Stimulated activated CD4-positive, alpha-beta T cell treated with anti-CD3 and anti-CD28 coated beads, TNF-alpha, amount 100 ng/mL, for 48 hours (primary cell): ENCODE results near the gene SEMA4A.
A peak's percentile ranks its signal among the peaks of the same experiment; 100 is the strongest.
"Not testable (repeated sequence)": the region's sequence is repeated elsewhere in the genome, so short reads cannot be mapped to it uniquely, and the experiment has no call there.

Source experiments
- DNase-seq, 3 donors: peaks; one replicate each; pipeline ENCODE4 v3.0.0-alpha.2; 2020; ENCODE audit warnings: low read depth in 3 of 3

SEMA4A gene

GRCh38 chr1:156119503-156120209, 33.7 kb upstream of the SEMA4A start:
- no peak for DNase-seq

GRCh38 chr1:156120318-156120717, 33.1 kb upstream of the SEMA4A start:
- DNase-seq: no peak

- DNase-seq: not testable (repeated sequence)
Observed at GRCh38 chr1:156121005-156121404, 32.4 kb upstream of the SEMA4A start.

GRCh38 chr1:156121457-156121856, 31.9 kb upstream of the SEMA4A start:
- DNase-seq: no peak

GRCh38 chr1:156122086-156122485, 31.3 kb upstream of the SEMA4A start:
- no peak for DNase-seq

- no peak for DNase-seq
Observed at GRCh38 chr1:156122519-156123355, 30.6 kb upstream of the SEMA4A start.

- DNase-seq: peak in 1 of 3 donors; percentile 39
Observed at GRCh38 chr1:156123356-156124196, 29.8 kb upstream of the SEMA4A start.

- DNase-seq: no peak
Observed at GRCh38 chr1:156124557-156125483, 28.6 kb upstream of the SEMA4A start.

GRCh38 chr1:156125544-156125943, 27.8 kb upstream of the SEMA4A start:
- DNase-seq: not testable (repeated sequence)

- no peak for DNase-seq
Observed at GRCh38 chr1:156126043-156126629, 27.2 kb upstream of the SEMA4A start.

- peak; percentile 74 to 82 (median 76) for DNase-seq
Observed at GRCh38 chr1:156126630-156127534, 26.5 kb upstream of the SEMA4A start.

GRCh38 chr1:156128308-156128653, 25.1 kb upstream of the SEMA4A start:
- no peak for DNase-seq

GRCh38 chr1:156128654-156129597, 24.5 kb upstream of the SEMA4A start:
- DNase-seq: no peak

- peak; percentile 63 to 78 (median 78) for DNase-seq
Observed at GRCh38 chr1:156129687-156130577, 23.5 kb upstream of the SEMA4A start.

GRCh38 chr1:156130578-156130942, 22.8 kb upstream of the SEMA4A start:
- DNase-seq: no peak

GRCh38 chr1:156134716-156135435, 18.5 kb upstream of the SEMA4A start:
- DNase-seq: no peak
